Peyer's patch (tissue), 4 donors: ENCODE results near the gene PAX6.

ENCODE experiments used
- CTCF ChIP-seq, 6 experiments: fragments of 450-650 bp in 4 of 6; fragments of 200-600 bp in 2 of 6; sonication (generic) in 1 of 6; IDR thresholded peaks; one replicate each; pipeline ENCODE4 v1.5.1; 2017 to 2019; ENCODE audit warnings: antibody characterized with exemption in 6 of 6, mild to moderate bottlenecking in 3 of 6, moderate library complexity in 1 of 6
- POLR2A ChIP-seq, 2 donors: fragments of 450-650 bp; IDR thresholded peaks; one replicate each; pipeline ENCODE4 v1.5.1; 2017; ENCODE audit warnings: antibody characterized with exemption in 2 of 2, mild to moderate bottlenecking in 2 of 2, moderate library complexity in 2 of 2

- TF ChIP-seq CTCF (IDR thresholded peaks at IDR 0.05) (no peak), POLR2A (IDR thresholded peaks at IDR 0.05) (no peak)
Measured at GRCh38 chr11:31802000-31802551, 9.0 kb downstream of the PAX6 start.
